SK-N-MC (cell line): ENCODE data around the gene AFF2.

Experiments used
- DNase-seq: peaks from one replicate; pipeline ENCODE4 v3.0.0-alpha.2; 2011; ENCODE audit warnings: low read depth, low spot score
- H3K27ac ChIP-seq: fragments of 200-600 bp; sonication (generic); 2 replicates; pipeline ENCODE4 v1.5.1; 2016; ENCODE audit warnings: mixed run types
- H3K36me3 ChIP-seq: fragments of 200-600 bp; sonication (generic); 2 replicates; pipeline ENCODE4 v1.6.1; 2017; ENCODE audit warnings: antibody characterized with exemption, low read length, mixed read lengths; ENCODE audit not compliant: insufficient read depth
- H3K4me3 ChIP-seq: fragments of 200-600 bp; sonication (generic); 2 replicates; pipeline ENCODE4 v1.5.1; 2016
- H3K9ac ChIP-seq: fragments of 200-600 bp; sonication (generic); 2 replicates; pipeline ENCODE4 v1.8.0; 2017; ENCODE audit warnings: mixed run types, mixed read lengths; ENCODE audit not compliant: insufficient read length
- H3K9me3 ChIP-seq: fragments of 200-600 bp; sonication (generic); 2 replicates; pipeline ENCODE4 v1.6.1; 2017; ENCODE audit warnings: low read depth, mild to moderate bottlenecking, antibody characterized with exemption, low read length, moderate library complexity, mixed read lengths
- EZH2 ChIP-seq: fragments of 200-600 bp; sonication (generic); IDR thresholded peaks from one replicate; pipeline ENCODE4 v1.6.1; 2017; ENCODE audit warnings: antibody characterized with exemption
- FOXP2 ChIP-seq: optimal IDR thresholded peaks from 2 replicates; pipeline ENCODE3; 2011; ENCODE audit warnings: mild to moderate bottlenecking, moderate library complexity; ENCODE audit not compliant: insufficient read depth; ENCODE audit errors: extremely low read length, control extremely low read depth
- POLR2AphosphoS5 ChIP-seq: IDR thresholded peaks from 2 replicates; pipeline ENCODE4 v1.6.1; 2012; ENCODE audit warnings: mild to moderate bottlenecking, low read depth, low read length, borderline replicate concordance

AFF2 gene

GRCh38 chrX:149043401-149043800 is 543.0 kb downstream of the AFF2 start:
- TF ChIP-seq EZH2 = no peak
- TF ChIP-seq POLR2AphosphoS5 = no peak
- no peak for TF ChIP-seq FOXP2
- no peak for DNase-seq
- no peak overlapping the region for H3K27ac ChIP-seq
- no peak overlapping the region for H3K9ac ChIP-seq
- H3K9me3 ChIP-seq = no peaks in the 10 kb centered on the region
- H3K36me3 ChIP-seq = no peaks in the 10 kb centered on the region
- no peak overlapping the region for H3K4me3 ChIP-seq

DNA sequence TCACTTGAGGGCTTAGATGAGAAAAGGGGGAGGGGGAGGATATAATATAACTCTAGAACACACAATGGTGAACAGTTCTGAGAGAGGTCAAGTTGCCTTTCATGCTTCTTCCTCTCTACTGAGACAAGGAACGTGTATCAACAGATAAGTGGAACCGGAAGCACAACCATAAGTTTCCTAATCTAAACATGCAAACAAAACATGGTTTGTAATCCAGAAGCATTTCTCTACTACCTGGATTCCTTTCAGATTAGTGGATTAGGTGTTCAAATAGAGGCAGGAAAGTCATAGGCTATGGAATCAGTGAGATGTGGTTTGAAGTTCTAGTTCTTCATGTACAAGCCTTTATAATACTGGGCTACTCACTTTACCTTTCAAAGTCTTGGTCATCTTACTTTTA is 544.1 kb downstream of the AFF2 start:
- DNase-seq = no peak
- Histone ChIP-seq H3K9me3 (no peaks in the 10 kb centered on the region), H3K27ac (no peak overlapping the region), H3K36me3 (no peaks in the 10 kb centered on the region), H3K4me3 (no peak overlapping the region), H3K9ac (no peak overlapping the region)
- TF ChIP-seq EZH2 (no peak), POLR2AphosphoS5 (no peak), FOXP2 (no peak)

- Histone ChIP-seq H3K9ac (no peak overlapping the region), H3K36me3 (no peaks in the 10 kb centered on the region), H3K27ac (no peak overlapping the region), H3K9me3 (no peaks in the 10 kb centered on the region), H3K4me3 (no peak overlapping the region)
- no peak for DNase-seq
- TF ChIP-seq POLR2AphosphoS5 (no peak), FOXP2 (no peak)
Measured at GRCh38 chrX:149045645-149046210, 545.3 kb downstream of the AFF2 start.
